RWPE2 (cell line): Measurements from ENCODE around the gene IFNG.

Source experiments
- ATAC-seq: fragments of 200-7000 bp; cut with Tn5 transposase; 3 replicates; pipeline ENCODE4 v1.9.1; 2021; ENCODE audit warnings: low read depth
- DNase-seq: peaks from one replicate; pipeline ENCODE4 v3.0.0-alpha.2; 2020; ENCODE audit warnings: low spot score
- H3K27ac ChIP-seq: fragments of 450-650 bp; 2 replicates; pipeline ENCODE4 v1.5.1; 2017; ENCODE audit warnings: mild to moderate bottlenecking; ENCODE audit not compliant: poor library complexity, severe bottlenecking
- H3K27me3 ChIP-seq: fragments of 250-450 bp; sonication (Bioruptor Pico); 2 replicates; pipeline ENCODE4 v1.5.1; 2021; ENCODE audit warnings: mild to moderate bottlenecking, moderate library complexity; ENCODE audit not compliant: insufficient read depth, poor library complexity, severe bottlenecking
- H3K36me3 ChIP-seq: fragments of 250-450 bp; sonication (Bioruptor Pico); 2 replicates; pipeline ENCODE4 v1.5.1; 2020; ENCODE audit warnings: low read depth, mild to moderate bottlenecking, moderate library complexity
- H3K4me1 ChIP-seq: fragments of 250-450 bp; sonication (Bioruptor Pico); 2 replicates; pipeline ENCODE4 v1.5.1; 2021; ENCODE audit warnings: mild to moderate bottlenecking, moderate library complexity; ENCODE audit not compliant: insufficient read depth, poor library complexity, severe bottlenecking
- H3K4me3 ChIP-seq: fragments of 250-450 bp; sonication (Bioruptor Pico); 2 replicates; pipeline ENCODE4 v1.5.1; 2021; ENCODE audit warnings: mild to moderate bottlenecking, moderate library complexity; ENCODE audit not compliant: severe bottlenecking
- H3K9me3 ChIP-seq: fragments of 250-450 bp; sonication (Bioruptor Pico); 2 replicates; pipeline ENCODE4 v1.5.1; 2021; ENCODE audit warnings: mild to moderate bottlenecking, moderate library complexity; ENCODE audit not compliant: severe bottlenecking
- CTCF ChIP-seq: fragments of 450-650 bp; IDR thresholded peaks from one replicate; pipeline ENCODE4 v1.5.1; 2017; ENCODE audit warnings: mild to moderate bottlenecking, moderate library complexity; ENCODE audit not compliant: poor library complexity, severe bottlenecking

The IFNG gene

GRCh38 chr12:68119724-68120211 lies 39.8 kb downstream of the IFNG start:
- ATAC-seq = no peak
- no peak for DNase-seq

GRCh38 chr12:68119250-68119649 lies 40.3 kb downstream of the IFNG start:
- no peak overlapping the region for H3K4me3 ChIP-seq
- no peak for TF ChIP-seq CTCF
- no peak for ATAC-seq
- H3K36me3 ChIP-seq = no peaks in the 10 kb centered on the region
- no peaks in the 10 kb centered on the region for H3K9me3 ChIP-seq
- H3K27me3 ChIP-seq = no peaks in the 10 kb centered on the region
- H3K27ac ChIP-seq = no peak overlapping the region
- H3K4me1 ChIP-seq = no peaks in the 10 kb centered on the region
- DNase-seq = no peak

More at GRCh38 chr12:68119724-68120211, 39.8 kb downstream of the IFNG start:
- Histone ChIP-seq H3K27ac (no peak overlapping the region), H3K36me3 (no peaks in the 10 kb centered on the region), H3K9me3 (no peaks in the 10 kb centered on the region), H3K27me3 (no peaks in the 10 kb centered on the region), H3K4me3 (no peak overlapping the region), H3K4me1 (no peaks in the 10 kb centered on the region)
- TF ChIP-seq CTCF = no peak

- Histone ChIP-seq H3K4me3 (no peak overlapping the region), H3K27me3 (no peaks in the 10 kb centered on the region), H3K4me1 (no peaks in the 10 kb centered on the region), H3K36me3 (no peaks in the 10 kb centered on the region), H3K9me3 (no peaks in the 10 kb centered on the region), H3K27ac (no peak overlapping the region)
- ATAC-seq = no peak
- TF ChIP-seq CTCF = no peak
- DNase-seq = no peak
Observed at GRCh38 chr12:68118096-68118755, 41.3 kb downstream of the IFNG start.

- DNase-seq (no peak), ATAC-seq (no peak)
- Histone ChIP-seq H3K4me1 (no peaks in the 10 kb centered on the region), H3K9me3 (no peaks in the 10 kb centered on the region), H3K36me3 (no peaks in the 10 kb centered on the region), H3K4me3 (no peak overlapping the region), H3K27me3 (no peaks in the 10 kb centered on the region), H3K27ac (no peak overlapping the region)
- no peak for TF ChIP-seq CTCF
Observed at GRCh38 chr12:68117661-68118060, 41.9 kb downstream of the IFNG start.

GRCh38 chr12:68115281-68115680 lies 44.3 kb downstream of the IFNG start:
- no peak for TF ChIP-seq CTCF
- DNase-seq (no peak), ATAC-seq (no peak)
- no peak overlapping the region for H3K4me3 ChIP-seq
- no peaks in the 10 kb centered on the region for H3K4me1 ChIP-seq
- H3K9me3 ChIP-seq = no peaks in the 10 kb centered on the region
- H3K27ac ChIP-seq = no peak overlapping the region
- H3K36me3 ChIP-seq = no peaks in the 10 kb centered on the region
- no peaks in the 10 kb centered on the region for H3K27me3 ChIP-seq
